HepG2 (cell line): ENCODE measurements around the gene MADCAM1. TPM values are rescaled to one million over a fixed set of nuclear protein-coding genes. Genes with fewer than 3 reads are reported as not detected.

Experiments
- ARID3A ChIP-seq: IDR thresholded peaks from 2 replicates; pipeline ENCODE4 v1.6.1; 2012; ENCODE audit warnings: low read depth, low read length, improper control_type of control experiment
- BATF2 ChIP-seq: sonication (generic); formaldehyde crosslinking; IDR thresholded peaks from 2 replicates; pipeline ENCODE4 v1.8.0; 2022; ENCODE audit warnings: mild to moderate bottlenecking, missing genetic modification reagents, moderate library complexity
- FOSL1 ChIP-seq: sonication (generic); formaldehyde crosslinking; IDR thresholded peaks from 2 replicates; pipeline ENCODE4 v1.9.0; 2021; ENCODE audit warnings: missing genetic modification reagents, borderline replicate concordance
- FOSL2 ChIP-seq: sonication (generic); formaldehyde crosslinking; IDR thresholded peaks from 2 replicates; pipeline ENCODE4 v1.4.0; 2020; ENCODE audit warnings: missing genetic modification reagents
- KDM5B ChIP-seq: sonication (generic); formaldehyde crosslinking; IDR thresholded peaks from 2 replicates; pipeline ENCODE4 v1.4.0; 2020; ENCODE audit warnings: missing genetic modification reagents, mild to moderate bottlenecking, borderline replicate concordance
- NR2C2 ChIP-seq: sonication (generic); formaldehyde crosslinking; IDR thresholded peaks from 2 replicates; pipeline ENCODE4 v1.4.0; 2020; ENCODE audit warnings: missing genetic modification reagents, mild to moderate bottlenecking, moderate library complexity, borderline replicate concordance
- RELA ChIP-seq: sonication (generic); formaldehyde crosslinking; IDR thresholded peaks from 2 replicates; pipeline ENCODE4 v1.4.0; 2020; ENCODE audit warnings: missing genetic modification reagents
- TP53 ChIP-seq: sonication (generic); formaldehyde crosslinking; conservative IDR thresholded peaks from 2 replicates; pipeline ENCODE4 v1.4.0; 2020; ENCODE audit warnings: missing genetic modification reagents
- ZEB1 ChIP-seq: IDR thresholded peaks from 2 replicates; pipeline ENCODE4 v1.6.1; 2012; ENCODE audit warnings: mild to moderate bottlenecking, low read depth, inconsistent platforms; ENCODE audit not compliant: insufficient replicate concordance
- ZNF224 ChIP-seq: sonication (generic); formaldehyde crosslinking; IDR thresholded peaks from 2 replicates; pipeline ENCODE4 v1.5.0; 2020; ENCODE audit warnings: mild to moderate bottlenecking, missing genetic modification reagents
- ZNF556 ChIP-seq: sonication (generic); formaldehyde crosslinking; IDR thresholded peaks from 2 replicates; pipeline ENCODE4 v1.4.0; 2020; ENCODE audit warnings: mild to moderate bottlenecking, missing genetic modification reagents, borderline replicate concordance
- ZNF768 ChIP-seq: sonication (generic); formaldehyde crosslinking; IDR thresholded peaks from 2 replicates; pipeline ENCODE4 v1.4.0; 2020; ENCODE audit warnings: missing genetic modification reagents
- polyA plus RNA-seq, 8 experiments: library from polyadenylated mRNA; depleted of rRNA in 3 of 8; stranded (reverse) in 7 of 8; unstranded in 1 of 8; fragments of >200 nt; fragmentation: Illumina TruSeq in 4 of 8; extraction: Trizol in 4 of 8; gene quantifications; 2 replicates each; pipeline versions ENCODE4 v1.2.1 to v1.2.3, GENCODE V29; 2011 to 2016; ENCODE audit warnings: low read depth in 4 of 8, missing spikeins in 1 of 8, mixed read lengths in 1 of 8; ENCODE audit not compliant: insufficient read depth in 1 of 8
- total RNA-seq, 5 experiments: library from RNA; depleted of rRNA; stranded (reverse); fragments of >200 nt; fragmentation: Illumina TruSeq; extraction: Trizol; gene quantifications; 2 replicates each; pipeline ENCODE4 v1.2.3, GENCODE V29; 2016; ENCODE audit warnings: low read depth in 1 of 5
- TF ChIP-seq, protein P1 (sequence below): IDR thresholded peaks from 2 replicates; pipeline ENCODE4 v1.6.1; 2016; ENCODE audit warnings: missing compliant biosample characterization, missing genetic modification reagents, borderline replicate concordance
- TF ChIP-seq, protein P2 (sequence below): sonication (generic); formaldehyde crosslinking; IDR thresholded peaks from 2 replicates; pipeline ENCODE4 v1.8.0; 2022; ENCODE audit warnings: mild to moderate bottlenecking, missing genetic modification reagents, borderline replicate concordance
- TF ChIP-seq, protein P3 (sequence below): sonication (generic); formaldehyde crosslinking; IDR thresholded peaks from 2 replicates; pipeline ENCODE4 v1.5.0; 2020; ENCODE audit warnings: mild to moderate bottlenecking, missing genetic modification reagents
- TF ChIP-seq, protein P4 (sequence below): sonication (generic); formaldehyde crosslinking; IDR thresholded peaks from 2 replicates; pipeline ENCODE4 v1.8.0; 2023; ENCODE audit warnings: mild to moderate bottlenecking, missing genetic modification reagents

The MADCAM1 gene
- total and polyA plus RNA-seq, 2 of the 13 experiments (the other 11 are each of a cell fraction or from before 2014, with no cell fraction given) = 0.29 to 0.33 TPM

GRCh38 chr19:488505-489417 is 7.5 kb upstream of the MADCAM1 start (continued):
- TF ChIP-seq, protein P1, sequence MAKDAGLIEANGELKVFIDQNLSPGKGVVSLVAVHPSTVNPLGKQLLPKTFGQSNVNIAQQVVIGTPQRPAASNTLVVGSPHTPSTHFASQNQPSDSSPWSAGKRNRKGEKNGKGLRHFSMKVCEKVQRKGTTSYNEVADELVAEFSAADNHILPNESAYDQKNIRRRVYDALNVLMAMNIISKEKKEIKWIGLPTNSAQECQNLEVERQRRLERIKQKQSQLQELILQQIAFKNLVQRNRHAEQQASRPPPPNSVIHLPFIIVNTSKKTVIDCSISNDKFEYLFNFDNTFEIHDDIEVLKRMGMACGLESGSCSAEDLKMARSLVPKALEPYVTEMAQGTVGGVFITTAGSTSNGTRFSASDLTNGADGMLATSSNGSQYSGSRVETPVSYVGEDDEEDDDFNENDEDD (CRISPR knock-in tag) = peak; percentile 95
- no peak for TF ChIP-seq TP53 (CRISPR knock-in tag)
- no peak for TF ChIP-seq ARID3A
- TF ChIP-seq, protein P2, sequence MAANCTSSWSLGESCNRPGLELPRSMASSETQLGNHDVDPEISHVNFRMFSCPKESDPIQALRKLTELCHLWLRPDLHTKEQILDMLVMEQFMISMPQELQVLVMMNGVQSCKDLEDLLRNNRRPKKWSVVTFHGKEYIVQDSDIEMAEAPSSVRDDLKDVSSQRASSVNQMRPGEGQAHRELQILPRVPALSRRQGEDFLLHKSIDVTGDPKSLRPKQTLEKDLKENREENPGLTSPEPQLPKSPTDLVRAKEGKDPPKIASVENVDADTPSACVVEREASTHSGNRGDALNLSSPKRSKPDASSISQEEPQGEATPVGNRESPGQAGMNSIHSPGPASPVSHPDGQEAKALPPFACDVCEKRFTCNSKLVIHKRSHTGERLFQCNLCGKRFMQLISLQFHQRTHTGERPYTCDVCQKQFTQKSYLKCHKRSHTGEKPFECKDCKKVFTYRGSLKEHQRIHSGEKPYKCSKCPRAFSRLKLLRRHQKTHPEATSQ (CRISPR knock-in tag) = peak; percentile 31; the same call in 1 of the 2 replicates
- TF ChIP-seq ZNF224 (CRISPR knock-in tag) = no peak
- peak; percentile 53; the same call in 1 of the 2 replicates for TF ChIP-seq ZNF556 (CRISPR knock-in tag)
- peak; percentile 64; the same call in 1 of the 2 replicates for TF ChIP-seq KDM5B (CRISPR knock-in tag)
- TF ChIP-seq, protein P3, sequence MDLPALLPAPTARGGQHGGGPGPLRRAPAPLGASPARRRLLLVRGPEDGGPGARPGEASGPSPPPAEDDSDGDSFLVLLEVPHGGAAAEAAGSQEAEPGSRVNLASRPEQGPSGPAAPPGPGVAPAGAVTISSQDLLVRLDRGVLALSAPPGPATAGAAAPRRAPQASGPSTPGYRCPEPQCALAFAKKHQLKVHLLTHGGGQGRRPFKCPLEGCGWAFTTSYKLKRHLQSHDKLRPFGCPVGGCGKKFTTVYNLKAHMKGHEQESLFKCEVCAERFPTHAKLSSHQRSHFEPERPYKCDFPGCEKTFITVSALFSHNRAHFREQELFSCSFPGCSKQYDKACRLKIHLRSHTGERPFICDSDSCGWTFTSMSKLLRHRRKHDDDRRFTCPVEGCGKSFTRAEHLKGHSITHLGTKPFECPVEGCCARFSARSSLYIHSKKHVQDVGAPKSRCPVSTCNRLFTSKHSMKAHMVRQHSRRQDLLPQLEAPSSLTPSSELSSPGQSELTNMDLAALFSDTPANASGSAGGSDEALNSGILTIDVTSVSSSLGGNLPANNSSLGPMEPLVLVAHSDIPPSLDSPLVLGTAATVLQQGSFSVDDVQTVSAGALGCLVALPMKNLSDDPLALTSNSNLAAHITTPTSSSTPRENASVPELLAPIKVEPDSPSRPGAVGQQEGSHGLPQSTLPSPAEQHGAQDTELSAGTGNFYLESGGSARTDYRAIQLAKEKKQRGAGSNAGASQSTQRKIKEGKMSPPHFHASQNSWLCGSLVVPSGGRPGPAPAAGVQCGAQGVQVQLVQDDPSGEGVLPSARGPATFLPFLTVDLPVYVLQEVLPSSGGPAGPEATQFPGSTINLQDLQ (CRISPR knock-in tag) = no peak
- TF ChIP-seq, protein P4, sequence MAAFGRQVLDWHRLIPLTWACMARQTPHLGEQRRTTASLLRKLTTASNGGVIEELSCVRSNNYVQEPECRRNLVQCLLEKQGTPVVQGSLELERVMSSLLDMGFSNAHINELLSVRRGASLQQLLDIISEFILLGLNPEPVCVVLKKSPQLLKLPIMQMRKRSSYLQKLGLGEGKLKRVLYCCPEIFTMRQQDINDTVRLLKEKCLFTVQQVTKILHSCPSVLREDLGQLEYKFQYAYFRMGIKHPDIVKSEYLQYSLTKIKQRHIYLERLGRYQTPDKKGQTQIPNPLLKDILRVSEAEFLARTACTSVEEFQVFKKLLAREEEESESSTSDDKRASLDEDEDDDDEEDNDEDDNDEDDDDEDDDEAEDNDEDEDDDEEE (CRISPR knock-in tag) = peak; percentile 45
- no peak for TF ChIP-seq BATF2
- TF ChIP-seq ZNF768 (CRISPR knock-in tag) = no peak; the same call in none of the 2 replicates
- TF ChIP-seq FOSL2 (CRISPR knock-in tag) = no peak
- TF ChIP-seq ZEB1 = no peak
- no peak; the same call in 1 of the 2 replicates for TF ChIP-seq RELA (CRISPR knock-in tag)
- TF ChIP-seq FOSL1 (CRISPR knock-in tag) = no peak
- peak; percentile 96 for TF ChIP-seq NR2C2
